ENCODE measurements around the gene CHRND. TPM values are rescaled to one million over a fixed set of nuclear protein-coding genes. Genes with fewer than 3 reads are reported as not detected.

Gene CHRND
- total RNA-seq, 1 experiment from 2014 or later, result not detected

GRCh38 chr2:232544674-232545073 is 18.7 kb downstream of the CHRND start:
- peaks cover 32% of the 10 kb centered on the region for H3K79me2 ChIP-seq (ENCODE audit: low read depth)
- no peaks in the 10 kb centered on the region for H3K9me2 ChIP-seq (ENCODE audit: insufficient read depth)
- intact Hi-C loops (cut with micrococcal nuclease; ENCODE audit: unreplicated experiment), result no loop called here
- ChIA-PET POLR2A (ENCODE audit: unreplicated experiment) (no interaction called here), CTCF (no interaction called here)
- TF ChIP-seq CTCF (conservative IDR thresholded peaks at IDR 0.05), result no peak
- TF ChIP-seq EZH2 (IDR thresholded peaks at IDR 0.05; ENCODE audit: low read depth), result no peak
- H3F3A ChIP-seq (ENCODE audit: insufficient read depth, low read depth), result no peaks in the 10 kb centered on the region
- no TSS peak for BruUV-seq (replicated peaks)
- no peak overlapping the region for H3K27ac ChIP-seq
- no peak overlapping the region for H3K4me2 ChIP-seq
- no peak overlapping the region for H2AFZ ChIP-seq
- H3K4me1 ChIP-seq (replicated peaks; ENCODE audit: insufficient read depth), result peaks cover 5% of the 10 kb centered on the region
- DNase-seq, result no peak
- no peaks in the 10 kb centered on the region for H3K27me3 ChIP-seq (ENCODE audit: insufficient read depth, low read depth)
- H3K9me3 ChIP-seq (ENCODE audit: insufficient read depth, low read depth), result no peaks in the 10 kb centered on the region
- peaks cover 3% of the 10 kb centered on the region; the same call in 1 of the 2 replicates for H3K36me3 ChIP-seq (ENCODE audit: low read depth)
- H3K4me3 ChIP-seq, result no peak overlapping the region
- no peaks in the 10 kb centered on the region for H4K20me1 ChIP-seq (ENCODE audit: insufficient read depth)

- peaks cover 39% of the 10 kb centered on the region for H3K79me2 ChIP-seq (ENCODE audit: low read depth)
- intact Hi-C loops (cut with micrococcal nuclease; ENCODE audit: unreplicated experiment), result no loop called here
- no peak overlapping the region for H3K4me3 ChIP-seq
- no peak for TF ChIP-seq CTCF (conservative IDR thresholded peaks at IDR 0.05)
- TF ChIP-seq EZH2 (IDR thresholded peaks at IDR 0.05; ENCODE audit: low read depth), result no peak
- H3K27me3 ChIP-seq (ENCODE audit: insufficient read depth, low read depth), result no peaks in the 10 kb centered on the region
- H3F3A ChIP-seq (ENCODE audit: insufficient read depth, low read depth), result no peaks in the 10 kb centered on the region
- no peak overlapping the region for H3K27ac ChIP-seq
- DNase-seq, result no peak
- ChIA-PET POLR2A (ENCODE audit: unreplicated experiment) (interaction anchor here (0.7 kb wide), 1 partner anchor 23 kb away, joined by 3 read pairs; no protein-coding TSS in a partner anchor), CTCF (no interaction called here)
- BruUV-seq (replicated peaks), result no TSS peak
- no peak overlapping the region for H3K4me2 ChIP-seq
- H3K9me3 ChIP-seq (ENCODE audit: insufficient read depth, low read depth), result no peaks in the 10 kb centered on the region
- no peak overlapping the region for H2AFZ ChIP-seq
- H3K36me3 ChIP-seq (ENCODE audit: low read depth), result peaks cover 3% of the 10 kb centered on the region; the same call in 1 of the 2 replicates
- no peaks in the 10 kb centered on the region for H3K9me2 ChIP-seq (ENCODE audit: insufficient read depth)
- H3K4me1 ChIP-seq (replicated peaks; ENCODE audit: insufficient read depth), result peaks cover 5% of the 10 kb centered on the region
- no peaks in the 10 kb centered on the region for H4K20me1 ChIP-seq (ENCODE audit: insufficient read depth)
These were observed 19.8 kb downstream of the CHRND start for GRCh38 chr2:232545511-232546375.

GRCh38 chr2:232547991-232548390 is 22.0 kb downstream of the CHRND start:
- Histone ChIP-seq H3K9me2 (ENCODE audit: insufficient read depth) (no peaks in the 10 kb centered on the region), H3K4me3 (no peak overlapping the region), H3K9me3 (ENCODE audit: insufficient read depth, low read depth) (no peaks in the 10 kb centered on the region), H3K27ac (no peak overlapping the region), H2AFZ (no peak overlapping the region), H4K20me1 (ENCODE audit: insufficient read depth) (peaks cover 2% of the 10 kb centered on the region; the same call in 1 of the 2 replicates), H3F3A (ENCODE audit: insufficient read depth, low read depth) (no peaks in the 10 kb centered on the region), H3K4me2 (no peak overlapping the region), H3K27me3 (ENCODE audit: insufficient read depth, low read depth) (no peaks in the 10 kb centered on the region), H3K79me2 (ENCODE audit: low read depth) (peaks cover 61% of the 10 kb centered on the region), H3K4me1 (replicated peaks; ENCODE audit: insufficient read depth) (peaks cover 13% of the 10 kb centered on the region), H3K36me3 (ENCODE audit: low read depth) (peaks cover 3% of the 10 kb centered on the region; the same call in 1 of the 2 replicates)
- POLR2A ChIA-PET (ENCODE audit: unreplicated experiment), result no interaction called here
- BruUV-seq (replicated peaks), result no TSS peak
- no peak for DNase-seq
- TF ChIP-seq CTCF (conservative IDR thresholded peaks at IDR 0.05) (no peak), EZH2 (IDR thresholded peaks at IDR 0.05; ENCODE audit: low read depth) (no peak)
- intact Hi-C loops (cut with micrococcal nuclease; ENCODE audit: unreplicated experiment), result no loop called here
- CTCF ChIA-PET, result no interaction called here

Measured in PC-9 (cell line).